Left renal cortex interstitium (tissue), 4 donors: ENCODE results near the gene MAP2K7. TPM values are rescaled to one million over a fixed set of nuclear protein-coding genes. Genes with fewer than 3 reads are reported as not detected.
A peak's percentile ranks its signal among the peaks of the same experiment; 100 is the strongest.
"Not testable (repeated sequence)": the region's sequence is repeated elsewhere in the genome, so short reads cannot be mapped to it uniquely, and the experiment has no call there.

ENCODE experiments used
- DNase-seq, 4 donors: peaks; one replicate each; pipeline ENCODE4 v3.0.0-alpha.2; 2013; ENCODE audit warnings: low read depth in 4 of 4, low spot score in 2 of 4, missing footprints in 1 of 4
- polyA plus RNA-seq, 4 donors: library from polyadenylated mRNA; unstranded; fragments of 120-200 nt; gene quantifications; one replicate each; pipeline ENCODE4 v1.2.1, GENCODE V29; 2013; ENCODE audit not compliant: insufficient read length in 4 of 4

The MAP2K7 gene
- polyA plus RNA-seq, 4 donors, result 21.3 to 46.6 (median 36.5) TPM

DNA sequence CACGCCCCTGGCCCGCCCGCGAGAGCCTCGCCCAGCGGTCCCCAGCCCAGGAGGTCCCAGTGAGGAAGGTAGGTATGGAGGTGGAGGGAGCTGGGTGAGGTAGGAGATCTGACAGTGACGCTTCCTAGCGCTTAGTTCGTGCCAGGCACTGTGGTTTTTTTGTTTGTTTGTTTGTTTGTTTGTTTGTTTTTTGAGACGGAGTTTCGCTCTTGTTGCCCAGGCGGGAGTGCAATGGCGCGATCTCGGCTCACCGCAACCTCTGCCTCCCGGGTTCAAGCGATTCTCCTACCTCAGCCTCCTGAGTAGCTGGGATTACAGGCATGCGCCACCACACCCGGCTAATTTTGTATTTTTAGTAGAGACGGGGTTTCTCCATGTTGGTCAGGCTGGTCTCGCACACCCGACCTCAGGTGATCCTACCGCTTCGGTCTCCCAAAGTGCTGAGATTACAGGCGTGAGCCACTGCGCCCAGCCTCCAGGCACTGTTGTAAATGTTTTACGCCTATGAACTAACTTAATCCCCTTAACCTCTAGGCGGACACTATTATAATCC, 14.5 kb downstream of the MAP2K7 start:
- DNase-seq, result not testable (repeated sequence)

DNA sequence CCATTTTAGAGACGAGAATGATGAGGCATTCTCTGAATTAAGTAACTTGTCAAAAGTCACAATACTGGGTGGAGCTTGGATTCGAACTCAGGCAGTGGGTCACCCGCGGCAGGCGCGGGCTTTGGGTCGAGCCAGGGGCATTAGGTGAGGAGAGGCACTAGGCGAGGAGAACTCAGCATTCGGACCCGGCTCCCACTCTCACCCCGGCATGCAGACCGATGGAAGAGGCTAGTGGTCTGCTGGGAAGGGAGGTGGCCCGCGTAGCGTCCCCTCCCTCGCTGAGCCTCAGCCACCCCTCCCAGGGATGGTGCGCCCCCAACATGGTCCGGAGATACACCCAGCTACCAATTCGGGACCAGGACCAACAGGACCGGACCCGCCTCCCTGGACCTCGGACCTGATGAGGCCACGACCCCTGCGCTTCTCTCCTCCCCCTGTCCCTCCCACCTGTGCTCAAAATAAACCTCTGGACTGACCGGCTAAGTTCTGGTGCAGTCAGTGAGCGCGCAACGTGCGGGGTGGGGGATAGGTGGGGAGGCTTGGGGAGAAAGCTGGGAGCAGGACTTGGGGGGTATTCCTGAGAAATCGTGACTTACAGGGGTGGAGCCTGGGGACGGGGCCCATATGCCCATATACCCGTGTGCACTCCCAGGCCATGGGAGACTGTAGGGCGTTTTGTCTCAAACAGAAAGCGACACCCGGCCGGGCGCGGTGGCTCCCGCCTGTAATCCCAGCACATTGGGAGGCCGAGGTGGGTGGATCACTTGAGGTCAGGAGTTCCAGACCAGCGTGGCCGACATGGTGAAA, 15.1 kb downstream of the MAP2K7 start:
- no peak for DNase-seq

DNA sequence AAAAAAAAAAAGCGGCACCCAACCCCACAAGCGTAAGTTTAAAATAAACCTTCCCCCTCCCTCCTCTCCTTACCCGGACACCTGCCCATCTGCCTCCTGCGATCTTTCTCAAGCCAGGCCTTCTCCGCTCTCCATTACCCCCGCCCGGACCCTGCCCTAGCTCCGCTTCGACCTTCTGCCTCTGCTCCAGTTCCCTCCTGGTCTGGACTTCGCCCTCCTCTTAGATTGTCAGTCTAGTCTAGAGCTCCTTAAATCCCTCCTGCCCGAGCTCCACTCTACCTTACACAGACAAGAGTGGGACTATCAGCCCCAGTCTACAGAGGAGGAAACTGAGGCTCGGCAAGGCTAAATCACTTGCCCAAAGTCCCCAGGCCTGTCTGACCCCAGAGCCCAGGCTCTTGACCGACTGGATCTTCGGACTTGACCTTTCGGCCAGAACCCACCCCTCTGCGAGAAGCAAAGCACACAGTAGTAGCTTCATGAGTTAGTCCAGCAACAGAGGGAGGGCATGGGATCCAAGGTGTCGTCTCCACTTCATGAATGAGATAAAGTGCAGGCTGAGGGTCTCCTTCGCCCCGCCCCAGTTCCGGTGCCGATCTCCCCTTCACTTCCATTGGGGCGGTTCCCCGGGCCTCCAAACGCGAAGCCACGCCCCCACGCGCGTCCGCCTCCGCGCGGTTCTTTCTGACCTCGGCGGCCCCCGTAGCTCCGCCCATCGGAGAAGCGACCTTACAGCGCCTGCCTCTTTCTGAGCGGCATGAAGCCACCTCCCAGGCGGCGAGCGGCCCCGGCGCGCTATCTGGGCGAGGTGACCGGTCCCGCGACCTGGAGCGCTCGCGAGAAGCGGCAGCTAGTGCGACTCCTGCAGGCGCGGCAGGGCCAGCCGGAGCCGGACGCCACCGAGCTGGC, 16.2 kb downstream of the MAP2K7 start, which contains the start of gene SNAPC2:
Gene SNAPC2, plus strand, starts transcription at position 729 of the 909 bp plus-strand sequence. Its CDS starts 29 bp downstream, at position 758.
- DNase-seq, result peak; percentile 86 to 90 (median 88)

DNA sequence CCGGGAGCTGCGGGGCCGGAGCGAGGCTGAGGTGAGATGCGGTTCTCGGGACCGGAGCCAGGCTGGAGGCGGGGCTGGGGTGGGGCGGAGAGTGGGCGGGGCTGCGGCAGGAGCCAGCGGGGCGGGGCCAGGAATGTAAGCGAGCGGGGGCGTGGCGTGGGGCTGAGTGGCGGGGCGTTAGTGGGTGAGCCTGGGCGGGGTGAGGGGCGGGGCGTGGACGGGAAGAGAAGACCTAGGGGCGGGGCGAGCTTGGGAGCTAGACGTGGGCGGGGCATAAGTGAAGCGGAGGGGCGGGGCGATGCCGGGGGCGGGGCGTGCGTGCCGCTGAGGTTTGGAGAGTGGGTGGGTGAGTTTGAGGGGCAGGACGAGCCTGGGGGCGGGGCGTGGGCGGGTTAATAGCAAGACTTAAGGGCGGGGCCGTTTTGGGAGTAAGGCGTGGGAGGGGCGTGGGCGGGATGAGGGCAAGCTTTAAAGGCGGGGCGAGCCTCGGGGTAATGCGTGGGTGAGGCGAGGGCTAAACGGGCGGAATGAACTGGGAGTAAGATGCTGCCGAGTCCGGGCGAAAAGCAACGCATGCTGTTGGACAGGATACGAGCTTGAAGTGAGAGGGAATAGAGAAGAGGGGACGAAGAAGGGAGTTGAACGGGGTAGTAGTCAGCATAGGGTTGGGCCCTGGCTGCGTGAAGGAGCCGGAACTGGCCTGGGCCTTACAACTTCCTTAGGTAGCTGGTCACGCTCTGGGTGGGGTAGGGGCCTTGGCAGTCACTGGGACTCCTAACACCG, 17.0 kb downstream of the MAP2K7 start:
- DNase-seq, result peak; percentile 81 to 90 (median 86)

DNA sequence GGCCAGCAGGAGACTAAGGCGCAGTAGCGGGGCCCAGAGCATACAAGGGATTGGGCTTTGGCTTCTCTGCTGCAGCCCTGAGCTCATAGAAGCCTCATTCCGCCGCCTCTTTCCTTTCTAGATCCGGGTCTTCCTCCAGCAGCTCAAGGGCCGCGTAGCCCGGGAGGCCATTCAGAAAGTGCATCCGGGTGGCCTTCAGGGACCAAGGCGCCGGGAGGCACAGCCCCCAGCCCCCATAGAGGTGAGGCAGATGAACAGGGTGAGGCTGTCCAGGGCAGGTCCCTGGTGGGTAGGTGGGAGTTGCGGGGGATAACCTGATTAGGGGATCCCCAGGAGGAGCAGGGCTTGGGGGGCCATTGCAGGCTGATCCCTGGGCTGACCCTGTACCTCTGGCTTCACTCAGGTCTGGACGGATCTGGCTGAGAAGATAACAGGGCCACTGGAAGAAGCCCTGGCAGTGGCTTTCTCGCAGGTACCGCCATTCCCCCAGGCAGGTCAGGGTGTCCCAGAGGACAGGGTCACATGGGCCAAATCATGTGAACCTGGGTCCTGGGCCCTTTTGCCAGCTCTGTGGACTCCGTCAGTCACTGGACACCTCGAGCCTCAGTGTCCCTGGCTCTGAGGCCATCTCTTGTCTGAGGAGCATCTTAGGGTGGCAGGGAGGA, 17.8 kb downstream of the MAP2K7 start:
- no peak for DNase-seq

- no peak for DNase-seq
Measured at GRCh38 chr19:7921967-7922835, 18.5 kb downstream of the MAP2K7 start.

- DNase-seq, result no peak
Measured at GRCh38 chr19:7922836-7923195, 19.1 kb downstream of the MAP2K7 start.

- DNase-seq, result no peak
Measured at GRCh38 chr19:7923295-7924191, 19.9 kb downstream of the MAP2K7 start.

- DNase-seq, result no peak
Measured at GRCh38 chr19:7924241-7924640, 20.6 kb downstream of the MAP2K7 start.

DNA sequence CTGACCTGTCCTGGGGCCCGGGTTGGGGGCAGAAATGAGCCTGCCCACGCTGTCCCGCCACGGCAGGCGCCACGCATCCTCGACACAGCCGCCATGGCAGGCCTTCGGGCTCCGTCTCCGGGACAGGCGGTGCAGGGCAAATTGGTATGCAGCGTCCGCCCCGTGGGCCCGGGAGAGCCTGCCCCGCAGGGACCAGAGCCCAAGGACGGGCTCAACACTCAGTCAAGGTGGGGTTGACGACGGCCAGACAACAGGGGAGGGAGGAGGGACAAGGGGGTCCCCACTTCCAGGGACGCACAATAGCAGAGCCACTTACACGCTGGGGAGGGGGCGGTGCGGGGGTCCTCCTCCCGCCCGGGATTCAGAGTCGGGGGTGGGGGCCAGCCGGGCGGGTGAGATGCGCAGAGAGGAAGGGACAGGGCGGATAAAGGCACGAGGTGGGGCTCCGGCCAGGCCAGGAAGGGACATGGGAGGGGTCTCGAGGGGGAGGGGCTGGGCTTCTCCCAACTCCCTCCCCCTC, 21.0 kb downstream of the MAP2K7 start:
- DNase-seq, result no peak

DNA sequence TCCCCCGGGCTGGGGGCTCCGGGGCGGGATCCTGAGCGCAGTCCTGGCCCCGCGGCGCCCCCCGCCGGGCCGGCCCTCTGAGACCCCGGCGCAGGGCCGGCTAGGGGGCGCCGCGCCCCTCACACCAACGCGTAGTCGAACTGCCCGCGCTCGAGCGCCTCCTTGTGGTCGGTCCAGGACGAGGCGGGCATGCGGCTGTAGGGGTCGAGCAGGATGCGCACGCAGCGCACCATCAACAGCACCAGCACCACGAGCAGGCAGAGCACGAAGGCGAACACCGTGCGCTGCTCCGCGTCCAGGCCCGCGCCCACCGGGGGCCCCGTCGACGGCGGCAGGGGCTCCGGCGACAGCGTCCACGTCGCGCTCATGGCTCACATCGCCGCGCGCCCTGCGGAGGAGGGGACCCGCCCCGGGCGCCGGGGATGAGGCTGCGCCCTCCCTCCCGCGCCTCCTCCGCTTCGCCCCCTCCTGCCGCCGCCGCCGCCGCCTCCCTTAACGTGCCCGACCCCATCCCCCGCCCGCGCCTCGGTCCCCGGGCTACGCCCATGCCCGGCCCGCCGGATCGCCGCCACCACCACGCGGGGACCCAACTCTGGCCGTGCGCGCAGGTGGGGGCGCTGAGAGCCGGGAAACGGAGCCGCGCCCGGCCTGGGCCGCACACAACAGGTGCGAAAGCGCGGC, 21.6 kb downstream of the MAP2K7 start:
- DNase-seq, result peak in 1 of 4 donors; percentile 76

DNA sequence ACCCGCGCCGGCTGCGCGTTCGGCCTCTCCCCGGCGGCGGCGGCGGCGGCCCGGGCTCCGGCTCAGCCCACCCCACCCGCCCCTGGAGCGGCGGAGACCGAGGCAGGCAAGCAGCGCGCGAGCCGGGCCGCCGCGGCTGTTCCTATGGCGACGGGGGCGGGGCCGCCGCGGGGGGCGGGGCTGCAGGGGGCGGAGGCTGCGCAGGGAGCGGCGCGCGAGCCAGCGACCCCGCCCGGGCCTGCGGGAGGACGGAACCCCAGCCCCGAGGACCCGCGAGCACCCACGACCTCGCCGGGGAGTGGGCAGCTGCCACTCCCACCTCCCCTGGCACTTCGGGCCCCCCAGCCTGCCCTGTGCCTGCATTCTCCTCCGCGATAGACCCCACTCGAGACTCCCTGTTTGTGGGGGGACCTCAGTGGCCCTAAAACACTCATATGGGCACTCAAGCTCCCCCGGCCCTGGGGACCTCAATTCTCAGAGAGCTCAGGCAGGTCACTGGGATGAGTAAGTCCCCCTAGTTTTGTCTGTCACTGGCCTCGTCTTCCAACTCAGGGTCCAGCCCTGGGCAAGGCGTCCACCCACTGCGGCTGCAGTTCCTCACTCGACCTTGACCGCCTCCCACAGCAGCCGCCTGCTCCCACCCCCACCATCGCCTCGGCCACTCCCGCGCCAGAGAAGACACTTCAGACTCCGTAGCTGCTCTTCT, 22.5 kb downstream of the MAP2K7 start, which contains the start of gene CTXN1:
Gene CTXN1, minus strand, starts transcription at position 115 of the 706 bp plus-strand sequence. CDS start 597 bp downstream, outside the sequence.
- no peak for DNase-seq

DNA sequence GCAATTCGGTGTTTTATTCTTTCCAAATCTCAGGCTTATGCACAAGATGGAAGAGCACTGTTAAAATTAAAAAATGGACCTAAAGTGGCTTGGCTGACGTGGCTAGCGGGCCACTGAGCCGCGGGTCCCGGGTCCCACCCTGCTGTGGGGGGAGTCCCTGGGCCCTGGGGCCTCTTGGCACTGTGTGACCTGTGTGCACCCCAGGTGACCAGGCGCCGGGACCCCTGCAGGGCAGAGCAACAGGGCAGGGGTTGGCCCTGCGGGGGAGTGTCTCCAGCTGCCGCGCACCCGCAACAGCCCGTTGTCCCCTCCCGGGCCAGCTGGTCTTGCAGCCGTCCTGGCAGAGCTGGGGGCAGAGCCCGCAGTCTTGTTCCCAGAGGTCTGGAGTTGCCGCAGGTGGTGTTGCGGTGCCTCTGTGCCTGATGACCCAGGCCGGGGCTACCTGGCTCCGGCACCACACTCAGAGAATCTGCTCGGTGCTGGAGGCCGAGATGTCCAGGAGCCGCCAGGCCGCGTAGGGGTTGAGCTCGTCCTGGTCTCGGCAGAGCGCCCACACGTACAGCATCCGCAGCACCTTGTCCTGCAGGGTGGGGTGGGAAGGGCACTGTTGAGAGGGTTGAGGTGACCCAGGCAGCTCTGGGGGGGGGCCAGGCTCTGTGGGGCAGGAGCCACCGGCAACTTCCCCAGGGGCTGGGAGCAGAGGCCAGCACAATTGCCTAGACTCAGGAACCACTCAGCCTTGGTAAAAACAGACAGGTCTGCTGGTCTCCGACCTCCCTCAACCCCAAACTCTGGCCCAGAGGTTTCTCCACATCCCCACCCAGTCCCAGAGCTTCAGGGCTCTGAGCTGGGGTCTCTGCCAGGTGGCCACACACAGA, 23.3 kb downstream of the MAP2K7 start:
- no peak for DNase-seq

DNA sequence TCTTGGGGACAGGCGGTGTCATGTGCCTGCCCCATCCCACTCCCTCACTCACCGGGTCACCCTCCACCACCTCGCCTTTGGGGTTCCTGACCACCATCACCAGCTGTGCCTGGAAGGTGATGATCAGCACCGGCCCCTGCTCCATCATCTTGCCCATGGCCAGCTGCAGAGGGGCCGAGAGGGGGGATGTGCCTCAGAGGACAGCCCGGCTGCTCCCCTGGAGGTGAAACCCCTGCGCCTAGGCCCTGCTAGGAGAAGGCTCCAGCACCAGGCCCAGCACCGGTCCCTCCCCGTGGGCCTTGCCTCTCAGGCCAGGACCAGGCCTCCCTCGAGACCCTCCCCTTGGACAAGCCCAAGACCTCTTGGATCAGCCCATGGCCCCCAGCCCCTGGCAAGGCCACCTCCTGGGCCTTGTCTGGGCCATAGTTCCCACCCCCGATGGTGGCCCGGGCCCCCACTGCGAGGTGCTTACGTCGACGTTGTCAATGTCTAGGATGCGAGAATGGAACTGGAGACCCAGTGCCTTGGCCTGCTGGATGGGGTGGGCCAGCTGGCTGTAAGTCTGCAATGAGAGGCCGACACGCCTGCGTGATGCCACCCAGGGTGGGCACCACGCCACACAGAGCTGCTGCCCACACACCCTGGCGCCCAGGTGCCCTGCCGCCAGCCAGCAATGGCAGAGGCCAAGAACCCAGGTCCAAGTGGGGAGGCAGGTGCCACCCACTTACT, 24.1 kb downstream of the MAP2K7 start:
- DNase-seq, result no peak

DNA sequence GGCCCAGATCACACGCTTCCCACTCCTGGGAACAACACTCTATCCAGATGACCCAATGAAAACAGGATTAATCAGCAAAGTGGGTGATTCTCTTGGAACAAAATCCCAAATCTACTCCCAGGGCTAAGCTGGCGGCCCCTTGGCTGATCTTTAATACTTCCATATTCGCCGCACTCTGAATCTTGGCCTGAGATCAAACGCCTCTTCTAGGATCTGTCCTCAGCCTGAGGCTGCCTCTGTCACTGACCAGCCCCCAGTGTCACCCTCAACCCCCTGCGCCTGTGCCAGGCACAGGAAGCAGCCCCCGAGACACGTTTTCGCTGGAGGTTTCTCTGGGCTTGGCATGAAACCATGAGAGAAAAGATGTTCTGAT, 24.6 kb downstream of the MAP2K7 start:
- no peak for DNase-seq
